T-helper 2 cell treated with Interferon-gamma antibody and Interleukin-4, amounts not matched to agents 5 μg/mL and 100 μg/mL, for 36 hours (primary cell): Measurements from ENCODE around the gene PRELID2.
A peak's percentile ranks its signal among the peaks of the same experiment; 100 is the strongest.
"Not testable (repeated sequence)": the region's sequence is repeated elsewhere in the genome, so short reads cannot be mapped to it uniquely, and the experiment has no call there.

ENCODE experiments used
- DNase-seq: peaks from one replicate; pipeline ENCODE4 v3.0.0; 2021; ENCODE audit warnings: low spot score
- H3K27ac Mint-ChIP-seq: one replicate; pipeline ENCODE4 v1.8.0; 2021; ENCODE audit warnings: mild to moderate bottlenecking, mixed read lengths
- H3K27me3 Mint-ChIP-seq: one replicate; pipeline ENCODE4 v1.8.0; 2021; ENCODE audit warnings: low read depth, mixed read lengths
- H3K36me3 Mint-ChIP-seq: one replicate; pipeline ENCODE4 v1.8.0; 2021; ENCODE audit warnings: low read depth, mixed read lengths
- H3K4me1 Mint-ChIP-seq: one replicate; pipeline ENCODE4 v1.8.0; 2021; ENCODE audit warnings: low read depth, mixed read lengths
- H3K4me3 Mint-ChIP-seq: one replicate; pipeline ENCODE4 v1.8.0; 2022; ENCODE audit warnings: mild to moderate bottlenecking, moderate library complexity, mixed read lengths
- H3K9me3 Mint-ChIP-seq: one replicate; pipeline ENCODE4 v1.8.0; 2021; ENCODE audit warnings: mixed read lengths

PRELID2 gene

GRCh38 chr5:145853781-145854376, 18.7 kb upstream of the PRELID2 start:
- peaks cover 14% of the 10 kb centered on the region for H3K27me3 Mint-ChIP-seq
- H3K9me3 Mint-ChIP-seq: no peaks in the 10 kb centered on the region
- no peaks in the 10 kb centered on the region for H3K36me3 Mint-ChIP-seq
- DNase-seq: no peak
- H3K27ac Mint-ChIP-seq: no peak overlapping the region
- peaks cover 8% of the 10 kb centered on the region for H3K4me1 Mint-ChIP-seq
- H3K4me3 Mint-ChIP-seq: no peak overlapping the region

GRCh38 chr5:145852990-145853389, 17.8 kb upstream of the PRELID2 start:
- H3K36me3 Mint-ChIP-seq: no peaks in the 10 kb centered on the region
- H3K27me3 Mint-ChIP-seq: peaks cover 14% of the 10 kb centered on the region

GRCh38 chr5:145848854-145849253, 13.7 kb upstream of the PRELID2 start:
- Mint-ChIP-seq H3K27me3 (peaks cover 15% of the 10 kb centered on the region), H3K4me3 (no peak overlapping the region), H3K9me3 (no peaks in the 10 kb centered on the region), H3K4me1 (no peaks in the 10 kb centered on the region), H3K36me3 (no peaks in the 10 kb centered on the region), H3K27ac (no peak overlapping the region)
- DNase-seq: no peak

More at GRCh38 chr5:145852990-145853389, 17.8 kb upstream of the PRELID2 start:
- Mint-ChIP-seq H3K4me1 (peaks cover 8% of the 10 kb centered on the region), H3K4me3 (no peak overlapping the region), H3K27ac (no peak overlapping the region), H3K9me3 (no peaks in the 10 kb centered on the region)
- DNase-seq: no peak

- peaks cover 15% of the 10 kb centered on the region for H3K27me3 Mint-ChIP-seq
- H3K9me3 Mint-ChIP-seq: no peaks in the 10 kb centered on the region
- H3K4me3 Mint-ChIP-seq: no peak overlapping the region
- H3K36me3 Mint-ChIP-seq: no peaks in the 10 kb centered on the region
- H3K27ac Mint-ChIP-seq: no peak overlapping the region
- no peak for DNase-seq
- H3K4me1 Mint-ChIP-seq: no peaks in the 10 kb centered on the region
Observed at GRCh38 chr5:145847499-145848497, 12.7 kb upstream of the PRELID2 start.

- no peaks in the 10 kb centered on the region for H3K4me1 Mint-ChIP-seq
- H3K4me3 Mint-ChIP-seq: no peak overlapping the region
- H3K36me3 Mint-ChIP-seq: no peaks in the 10 kb centered on the region
- H3K27ac Mint-ChIP-seq: no peak overlapping the region
- DNase-seq: no peak
- peaks cover 14% of the 10 kb centered on the region for H3K27me3 Mint-ChIP-seq
- H3K9me3 Mint-ChIP-seq: no peaks in the 10 kb centered on the region
Observed at GRCh38 chr5:145846081-145846480, 10.9 kb upstream of the PRELID2 start.

- Mint-ChIP-seq H3K27ac (no peak overlapping the region), H3K4me1 (peaks cover 2% of the 10 kb centered on the region), H3K4me3 (no peak overlapping the region), H3K9me3 (no peaks in the 10 kb centered on the region), H3K27me3 (peaks cover 13% of the 10 kb centered on the region), H3K36me3 (no peaks in the 10 kb centered on the region)
- DNase-seq: no peak
Observed at GRCh38 chr5:145841299-145841698, 6.2 kb upstream of the PRELID2 start.

GRCh38 chr5:145840458-145841132, 5.5 kb upstream of the PRELID2 start:
- H3K27ac Mint-ChIP-seq: no peak overlapping the region
- no peak overlapping the region for H3K4me3 Mint-ChIP-seq
- no peaks in the 10 kb centered on the region for H3K36me3 Mint-ChIP-seq
- peaks cover 5% of the 10 kb centered on the region for H3K4me1 Mint-ChIP-seq
- H3K9me3 Mint-ChIP-seq: no peaks in the 10 kb centered on the region
- H3K27me3 Mint-ChIP-seq: peaks cover 10% of the 10 kb centered on the region
- no peak for DNase-seq

- H3K27me3 Mint-ChIP-seq: peaks cover 11% of the 10 kb centered on the region
- no peak overlapping the region for H3K27ac Mint-ChIP-seq
- H3K9me3 Mint-ChIP-seq: no peaks in the 10 kb centered on the region
Observed at GRCh38 chr5:145838276-145838675, 3.1 kb upstream of the PRELID2 start.

GRCh38 chr5:145836241-145836640, 1.1 kb upstream of the PRELID2 start:
- DNase-seq, H3K9me3 Mint-ChIP-seq, H3K27ac Mint-ChIP-seq, H3K36me3 Mint-ChIP-seq: not testable (repeated sequence)
- peak overlapping the region; percentile 76 for H3K4me3 Mint-ChIP-seq
- H3K27me3 Mint-ChIP-seq: peaks cover 13% of the 10 kb centered on the region
- peaks cover 11% of the 10 kb centered on the region for H3K4me1 Mint-ChIP-seq

More at GRCh38 chr5:145838276-145838675, 3.1 kb upstream of the PRELID2 start:
- peaks cover 10% of the 10 kb centered on the region for H3K4me1 Mint-ChIP-seq
- DNase-seq: no peak
- no peak overlapping the region for H3K4me3 Mint-ChIP-seq
- H3K36me3 Mint-ChIP-seq: no peaks in the 10 kb centered on the region

- Mint-ChIP-seq H3K9me3 (no peaks in the 10 kb centered on the region), H3K4me1 (peaks cover 14% of the 10 kb centered on the region), H3K27ac (no peak overlapping the region), H3K27me3 (peaks cover 13% of the 10 kb centered on the region), H3K4me3 (peak overlapping the region; percentile 76), H3K36me3 (no peaks in the 10 kb centered on the region)
- no peak for DNase-seq
Observed at GRCh38 chr5:145835848-145836239, 702 bp upstream of the PRELID2 start.

- H3K27ac Mint-ChIP-seq: no peak overlapping the region
Observed at GRCh38 chr5:145834554-145834916, 607 bp downstream of the PRELID2 start.

GRCh38 chr5:145833631-145834200, 1.4 kb downstream of the PRELID2 start:
- H3K9me3 Mint-ChIP-seq: no peaks in the 10 kb centered on the region
- peaks cover 16% of the 10 kb centered on the region for H3K27me3 Mint-ChIP-seq
- H3K4me1 Mint-ChIP-seq: peaks cover 28% of the 10 kb centered on the region
- DNase-seq: no peak
- H3K27ac Mint-ChIP-seq: peak overlapping the region; percentile 7
- no peaks in the 10 kb centered on the region for H3K36me3 Mint-ChIP-seq
- peak overlapping the region; percentile 48 for H3K4me3 Mint-ChIP-seq

More at GRCh38 chr5:145834554-145834916, 607 bp downstream of the PRELID2 start:
- Mint-ChIP-seq H3K36me3 (no peaks in the 10 kb centered on the region), H3K4me1 (peaks cover 27% of the 10 kb centered on the region), H3K4me3 (peak overlapping the region; percentile 47), H3K9me3 (no peaks in the 10 kb centered on the region), H3K27me3 (peaks cover 15% of the 10 kb centered on the region)
- DNase-seq: no peak

GRCh38 chr5:145830594-145830993, 4.5 kb downstream of the PRELID2 start:
- DNase-seq: no peak
- no peak overlapping the region for H3K4me3 Mint-ChIP-seq
- peaks cover 23% of the 10 kb centered on the region for H3K4me1 Mint-ChIP-seq
- H3K27ac Mint-ChIP-seq: no peak overlapping the region
- peaks cover 10% of the 10 kb centered on the region for H3K27me3 Mint-ChIP-seq
- no peaks in the 10 kb centered on the region for H3K9me3 Mint-ChIP-seq
- no peaks in the 10 kb centered on the region for H3K36me3 Mint-ChIP-seq
